Body of pancreas (tissue), 4 donors: Measurements from ENCODE around the gene POC1A.

Experiments
- POLR2A ChIP-seq, 3 donors: fragments of 450-650 bp; IDR thresholded peaks; one replicate each; pipeline ENCODE4 v1.6.1; 2016; ENCODE audit warnings: antibody characterized with exemption in 3 of 3, mild to moderate bottlenecking in 2 of 3
- TF ChIP-seq, protein P1 (sequence below), 7 experiments: fragments of 450-650 bp in 4 of 7; fragments of 200-600 bp in 3 of 7; sonication (generic) in 3 of 7; IDR thresholded peaks; one replicate each; pipeline ENCODE4 v1.5.1; 2016 to 2019; ENCODE audit warnings: antibody characterized with exemption in 7 of 7

DNA sequence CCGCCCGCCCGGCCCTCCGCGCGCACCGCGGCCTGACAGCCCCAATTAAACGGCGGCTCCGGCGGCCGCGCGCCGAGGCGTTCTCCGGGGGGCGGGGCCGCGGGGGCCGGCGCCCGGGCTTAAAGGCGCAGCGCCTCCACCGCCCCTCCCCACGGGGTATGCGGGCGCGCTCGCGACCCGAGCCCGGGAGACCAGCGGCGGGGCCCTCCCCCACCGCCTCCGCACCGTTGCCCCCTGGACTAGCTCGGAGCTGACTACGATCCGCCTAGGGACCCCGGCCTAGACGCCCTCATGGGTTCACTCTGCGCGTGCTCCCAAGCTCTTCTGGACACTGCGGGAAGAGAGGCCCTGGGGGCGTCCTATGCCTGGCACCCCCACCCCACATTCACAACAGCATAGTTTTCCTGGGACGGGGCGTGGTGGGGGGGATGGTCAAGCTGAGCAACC is 97.7 kb downstream of the POC1A start, which contains the start of gene DUSP7:
- TF ChIP-seq, protein P1, sequence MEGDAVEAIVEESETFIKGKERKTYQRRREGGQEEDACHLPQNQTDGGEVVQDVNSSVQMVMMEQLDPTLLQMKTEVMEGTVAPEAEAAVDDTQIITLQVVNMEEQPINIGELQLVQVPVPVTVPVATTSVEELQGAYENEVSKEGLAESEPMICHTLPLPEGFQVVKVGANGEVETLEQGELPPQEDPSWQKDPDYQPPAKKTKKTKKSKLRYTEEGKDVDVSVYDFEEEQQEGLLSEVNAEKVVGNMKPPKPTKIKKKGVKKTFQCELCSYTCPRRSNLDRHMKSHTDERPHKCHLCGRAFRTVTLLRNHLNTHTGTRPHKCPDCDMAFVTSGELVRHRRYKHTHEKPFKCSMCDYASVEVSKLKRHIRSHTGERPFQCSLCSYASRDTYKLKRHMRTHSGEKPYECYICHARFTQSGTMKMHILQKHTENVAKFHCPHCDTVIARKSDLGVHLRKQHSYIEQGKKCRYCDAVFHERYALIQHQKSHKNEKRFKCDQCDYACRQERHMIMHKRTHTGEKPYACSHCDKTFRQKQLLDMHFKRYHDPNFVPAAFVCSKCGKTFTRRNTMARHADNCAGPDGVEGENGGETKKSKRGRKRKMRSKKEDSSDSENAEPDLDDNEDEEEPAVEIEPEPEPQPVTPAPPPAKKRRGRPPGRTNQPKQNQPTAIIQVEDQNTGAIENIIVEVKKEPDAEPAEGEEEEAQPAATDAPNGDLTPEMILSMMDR (IDR thresholded peaks at IDR 0.05) = no peak
- no peak for TF ChIP-seq POLR2A (IDR thresholded peaks at IDR 0.05)
